A673 (cell line): ENCODE measurements around the gene CXCR6. TPM values are rescaled to one million over a fixed set of nuclear protein-coding genes. Genes with fewer than 3 reads are reported as not detected.

ENCODE experiments used
- BruUV-seq: library from RNA; stranded (reverse); fragments of 400-500 nt; replicated peaks from 2 replicates; lab custom pipeline; 2021; lab: Mats Ljungman, UMichigan
- CTCF ChIA-PET: fragments of 300-600 bp; sonication (Branson Sonifier 250); formaldehyde crosslinking; loops from one replicate; lab custom pipeline; 2022; ENCODE audit warnings: antibody characterized with exemption; lab: Charles Lee
- POLR2A ChIA-PET: fragments of 300-600 bp; sonication (Branson Sonifier 250); formaldehyde crosslinking; loops from one replicate; lab custom pipeline; 2022; ENCODE audit warnings: antibody characterized with exemption; ENCODE audit not compliant: low non-redundant PET; lab: Charles Lee
- DNase-seq: peaks from one replicate; pipeline ENCODE4 v3.0.0-alpha.2; 2015; ENCODE audit warnings: low spot score
- H3K27ac ChIP-seq: fragments of 200-600 bp; sonication (generic); 2 replicates; pipeline ENCODE4 v1.5.1; 2016; ENCODE audit warnings: mixed run types, low read depth, mild to moderate bottlenecking, mixed read lengths, antibody characterized with exemption, low read length; ENCODE audit not compliant: poor library complexity, severe bottlenecking
- H3K27me3 ChIP-seq: fragments of 200-600 bp; sonication (generic); replicated peaks from 2 replicates; pipeline ENCODE4 v1.6.1; 2017; ENCODE audit warnings: mixed run types, low read depth, mild to moderate bottlenecking, mixed read lengths, antibody characterized with exemption, low read length; ENCODE audit not compliant: insufficient read depth, poor library complexity
- H3K36me3 ChIP-seq: fragments of 200-600 bp; sonication (generic); 2 replicates; pipeline ENCODE4 v1.6.1; 2016; ENCODE audit warnings: mixed run types, mild to moderate bottlenecking, mixed read lengths, antibody characterized with exemption, low read length; ENCODE audit not compliant: insufficient read depth, poor library complexity, severe bottlenecking
- H3K4me1 ChIP-seq: fragments of 200-600 bp; sonication (generic); 2 replicates; pipeline ENCODE4 v1.6.1; 2017; ENCODE audit warnings: mixed run types, mild to moderate bottlenecking, mixed read lengths, antibody characterized with exemption, low read length; ENCODE audit not compliant: insufficient read depth, poor library complexity, severe bottlenecking
- H3K4me3 ChIP-seq: fragments of 200-600 bp; sonication (generic); 2 replicates; pipeline ENCODE4 v1.5.1; 2016; ENCODE audit warnings: low read depth, mixed run types, mild to moderate bottlenecking, mixed read lengths, low read length; ENCODE audit not compliant: poor library complexity, severe bottlenecking
- H3K9me3 ChIP-seq: fragments of 200-600 bp; sonication (generic); 2 replicates; pipeline ENCODE4 v1.6.1; 2016; ENCODE audit warnings: mixed run types, low read depth, mild to moderate bottlenecking, mixed read lengths, antibody characterized with exemption, low read length; ENCODE audit not compliant: poor library complexity, severe bottlenecking
- EZH2 ChIP-seq: fragments of 200-600 bp; sonication (generic); IDR thresholded peaks from 2 replicates; pipeline ENCODE4 v1.6.1; 2017; ENCODE audit warnings: borderline replicate concordance, low read depth, mild to moderate bottlenecking, mixed read lengths, antibody characterized with exemption, low read length; ENCODE audit not compliant: poor library complexity, severe bottlenecking
- intact Hi-C: fragments of 100-400 bp; cut with micrococcal nuclease; formaldehyde crosslinking; loops from one replicate; pipeline ENCODE4 v1.10.0; 2022; ENCODE audit not compliant: unreplicated experiment
- total RNA-seq: library from RNA; stranded (reverse); gene quantifications from 2 replicates; pipeline ENCODE4 v1.2.3, GENCODE V29; 2021
- TF ChIP-seq, protein P1 (sequence below): fragments of 300-800, 200-600 bp; sonication (generic); conservative IDR thresholded peaks from 2 replicates; pipeline ENCODE4 v1.5.1; 2017; ENCODE audit warnings: low read depth, mild to moderate bottlenecking, antibody characterized with exemption, low read length, moderate library complexity, mixed read lengths

CXCR6 gene
- total RNA-seq, 1 experiment from 2014 or later, result not detected

GRCh38 chr3:45939341-45939771 lies 3.9 kb upstream of the CXCR6 start:
- ChIA-PET CTCF (interaction anchor here (0.9 to 1.1 kb wide), 4 partner anchors 10 to 488 kb away, joined by 3 to 17 read pairs (median 4); no protein-coding TSS in a partner anchor), POLR2A (interaction anchor here (0.6 kb wide), 1 partner anchor 49 kb away, joined by 7 read pairs; no protein-coding TSS in a partner anchor)
- no peaks in the 10 kb centered on the region for H3K27me3 ChIP-seq
- BruUV-seq, result no TSS peak
- no peak overlapping the region for H3K4me3 ChIP-seq
- intact Hi-C loops, result loop anchor here (2.0 kb wide), 1 partner anchor 139 kb away; no protein-coding TSS in a partner anchor
- H3K9me3 ChIP-seq, result no peaks in the 10 kb centered on the region
- DNase-seq, result no peak
- no peak overlapping the region for H3K27ac ChIP-seq
- no peak for TF ChIP-seq EZH2
- TF ChIP-seq, protein P1, sequence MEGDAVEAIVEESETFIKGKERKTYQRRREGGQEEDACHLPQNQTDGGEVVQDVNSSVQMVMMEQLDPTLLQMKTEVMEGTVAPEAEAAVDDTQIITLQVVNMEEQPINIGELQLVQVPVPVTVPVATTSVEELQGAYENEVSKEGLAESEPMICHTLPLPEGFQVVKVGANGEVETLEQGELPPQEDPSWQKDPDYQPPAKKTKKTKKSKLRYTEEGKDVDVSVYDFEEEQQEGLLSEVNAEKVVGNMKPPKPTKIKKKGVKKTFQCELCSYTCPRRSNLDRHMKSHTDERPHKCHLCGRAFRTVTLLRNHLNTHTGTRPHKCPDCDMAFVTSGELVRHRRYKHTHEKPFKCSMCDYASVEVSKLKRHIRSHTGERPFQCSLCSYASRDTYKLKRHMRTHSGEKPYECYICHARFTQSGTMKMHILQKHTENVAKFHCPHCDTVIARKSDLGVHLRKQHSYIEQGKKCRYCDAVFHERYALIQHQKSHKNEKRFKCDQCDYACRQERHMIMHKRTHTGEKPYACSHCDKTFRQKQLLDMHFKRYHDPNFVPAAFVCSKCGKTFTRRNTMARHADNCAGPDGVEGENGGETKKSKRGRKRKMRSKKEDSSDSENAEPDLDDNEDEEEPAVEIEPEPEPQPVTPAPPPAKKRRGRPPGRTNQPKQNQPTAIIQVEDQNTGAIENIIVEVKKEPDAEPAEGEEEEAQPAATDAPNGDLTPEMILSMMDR, result no peak
- no peaks in the 10 kb centered on the region for H3K36me3 ChIP-seq
- no peaks in the 10 kb centered on the region for H3K4me1 ChIP-seq

DNA sequence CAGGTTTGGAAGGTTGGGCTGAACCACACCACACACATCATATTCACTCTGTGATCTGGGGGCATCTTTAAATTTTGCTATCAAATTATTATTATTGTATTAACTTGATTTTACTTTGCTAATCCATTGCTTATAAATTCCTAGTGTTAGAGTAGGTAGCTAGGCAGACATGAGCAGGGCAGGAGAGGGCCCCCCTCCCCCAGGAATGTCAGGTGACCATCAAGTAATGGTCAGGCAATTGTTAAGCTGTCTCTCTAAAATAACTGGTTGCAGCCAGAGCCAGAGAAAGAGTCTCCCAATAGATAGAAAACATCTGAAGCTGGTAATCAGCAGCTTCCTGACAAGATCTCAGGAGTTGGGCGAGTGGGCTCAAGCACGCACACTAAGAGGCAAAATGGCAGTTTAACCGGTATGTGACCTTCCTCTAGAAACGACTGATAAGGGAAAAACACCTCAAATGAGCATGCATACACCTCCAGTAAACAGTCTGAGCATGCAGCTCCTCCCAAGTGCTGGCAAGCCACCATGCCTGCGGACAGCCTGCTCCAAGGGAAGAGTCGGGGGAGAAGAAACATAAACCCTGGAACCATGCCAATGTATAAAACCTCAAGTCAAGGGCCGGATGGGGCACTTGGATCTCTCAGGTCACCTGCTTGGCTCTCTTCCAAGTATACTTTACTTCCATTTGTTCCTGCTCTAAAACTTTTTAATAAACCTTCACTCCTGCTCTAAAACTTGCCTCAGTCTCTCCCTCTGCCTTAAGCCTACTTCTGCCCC lies 3.1 kb upstream of the CXCR6 start:
- Histone ChIP-seq H3K9me3 (no peaks in the 10 kb centered on the region), H3K36me3 (no peaks in the 10 kb centered on the region), H3K27me3 (no peaks in the 10 kb centered on the region), H3K4me3 (no peak overlapping the region), H3K27ac (no peak overlapping the region), H3K4me1 (no peaks in the 10 kb centered on the region)
- ChIA-PET CTCF (no interaction called here), POLR2A (interaction anchor here (0.6 kb wide), 1 partner anchor 50 kb away, joined by 7 read pairs; no protein-coding TSS in a partner anchor)
- TF ChIP-seq EZH2, result no peak
- TF ChIP-seq, protein P1, result no peak
- intact Hi-C loops, result no loop called here
- BruUV-seq, result no TSS peak
- no peak for DNase-seq

- DNase-seq, result no peak
- H3K4me3 ChIP-seq, result no peak overlapping the region
- intact Hi-C loops, result no loop called here
- H3K9me3 ChIP-seq, result no peaks in the 10 kb centered on the region
- H3K27me3 ChIP-seq, result no peaks in the 10 kb centered on the region
- BruUV-seq, result no TSS peak
- H3K4me1 ChIP-seq, result no peaks in the 10 kb centered on the region
- ChIA-PET CTCF (no interaction called here), POLR2A (no interaction called here)
- H3K27ac ChIP-seq, result no peak overlapping the region
- TF ChIP-seq, protein P1, result no peak
- no peak for TF ChIP-seq EZH2
- H3K36me3 ChIP-seq, result no peaks in the 10 kb centered on the region
Observed at GRCh38 chr3:45940781-45941365, 2.4 kb upstream of the CXCR6 start.
